HepG2 (cell line): ENCODE data around the gene ATP8A2.

Source experiments
- EP300 ChIP-seq, 3 experiments: sonication (generic) in 1 of 3; formaldehyde crosslinking in 1 of 3; IDR thresholded peaks; 2 replicates each; pipeline versions ENCODE4 v1.5.1 to v1.6.1; 2011 to 2020; ENCODE audit warnings: low read depth in 2 of 3, low read length in 2 of 3, borderline replicate concordance in 1 of 3, improper control_type of control experiment in 1 of 3, mild to moderate bottlenecking in 1 of 3, missing genetic modification reagents in 1 of 3, moderate library complexity in 1 of 3
- RFX5 ChIP-seq: IDR thresholded peaks from 2 replicates; pipeline ENCODE4 v1.6.1; 2011; ENCODE audit warnings: low read depth, low read length, improper control_type of control experiment
- SMAD3 ChIP-seq: sonication (generic); formaldehyde crosslinking; IDR thresholded peaks from 2 replicates; pipeline ENCODE4 v1.4.0; 2020; ENCODE audit warnings: missing genetic modification reagents
- ZBTB25 ChIP-seq: IDR thresholded peaks from 2 replicates; pipeline ENCODE4 v1.6.1; 2018; ENCODE audit warnings: missing genetic modification reagents
- ZNF10 ChIP-seq: sonication (generic); formaldehyde crosslinking; IDR thresholded peaks from 2 replicates; pipeline ENCODE4 v1.4.0; 2020; ENCODE audit warnings: mild to moderate bottlenecking, low read depth, missing genetic modification reagents, borderline replicate concordance
- TF ChIP-seq, protein P1 (sequence below): sonication (generic); formaldehyde crosslinking; IDR thresholded peaks from 2 replicates; pipeline ENCODE4 v1.5.0; 2020; ENCODE audit warnings: mild to moderate bottlenecking, missing genetic modification reagents, moderate library complexity
- TF ChIP-seq, protein P2 (sequence below): sonication (generic); formaldehyde crosslinking; IDR thresholded peaks from 2 replicates; pipeline ENCODE4 v1.8.1; 2023; ENCODE audit warnings: mild to moderate bottlenecking, missing genetic modification reagents

- TF ChIP-seq, protein P1, sequence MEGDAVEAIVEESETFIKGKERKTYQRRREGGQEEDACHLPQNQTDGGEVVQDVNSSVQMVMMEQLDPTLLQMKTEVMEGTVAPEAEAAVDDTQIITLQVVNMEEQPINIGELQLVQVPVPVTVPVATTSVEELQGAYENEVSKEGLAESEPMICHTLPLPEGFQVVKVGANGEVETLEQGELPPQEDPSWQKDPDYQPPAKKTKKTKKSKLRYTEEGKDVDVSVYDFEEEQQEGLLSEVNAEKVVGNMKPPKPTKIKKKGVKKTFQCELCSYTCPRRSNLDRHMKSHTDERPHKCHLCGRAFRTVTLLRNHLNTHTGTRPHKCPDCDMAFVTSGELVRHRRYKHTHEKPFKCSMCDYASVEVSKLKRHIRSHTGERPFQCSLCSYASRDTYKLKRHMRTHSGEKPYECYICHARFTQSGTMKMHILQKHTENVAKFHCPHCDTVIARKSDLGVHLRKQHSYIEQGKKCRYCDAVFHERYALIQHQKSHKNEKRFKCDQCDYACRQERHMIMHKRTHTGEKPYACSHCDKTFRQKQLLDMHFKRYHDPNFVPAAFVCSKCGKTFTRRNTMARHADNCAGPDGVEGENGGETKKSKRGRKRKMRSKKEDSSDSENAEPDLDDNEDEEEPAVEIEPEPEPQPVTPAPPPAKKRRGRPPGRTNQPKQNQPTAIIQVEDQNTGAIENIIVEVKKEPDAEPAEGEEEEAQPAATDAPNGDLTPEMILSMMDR, result no peak
- TF ChIP-seq ZNF10 (CRISPR knock-in tag) (no peak), EP300 (IDR thresholded peaks at IDR 0.05; ENCODE audit: low read depth in 2 of 2, low read length in 2 of 2) (no peak), EP300 (CRISPR knock-in tag; IDR thresholded peaks at IDR 0.05; ENCODE audit: borderline replicate concordance) (no peak), RFX5 (no peak), ZBTB25 (CRISPR knock-in tag) (no peak), SMAD3 (no peak)
- TF ChIP-seq, protein P2, sequence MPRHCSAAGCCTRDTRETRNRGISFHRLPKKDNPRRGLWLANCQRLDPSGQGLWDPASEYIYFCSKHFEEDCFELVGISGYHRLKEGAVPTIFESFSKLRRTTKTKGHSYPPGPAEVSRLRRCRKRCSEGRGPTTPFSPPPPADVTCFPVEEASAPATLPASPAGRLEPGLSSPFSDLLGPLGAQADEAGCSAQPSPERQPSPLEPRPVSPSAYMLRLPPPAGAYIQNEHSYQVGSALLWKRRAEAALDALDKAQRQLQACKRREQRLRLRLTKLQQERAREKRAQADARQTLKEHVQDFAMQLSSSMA, result no peak
These were observed 654.0 kb downstream of the ATP8A2 start for GRCh38 chr13:26025771-26026170.
